GM12875 (cell line): ENCODE results near the gene NOX5.

Experiments
- H3K4me3 ChIP-seq: one replicate; pipeline ENCODE4 v1.5.1; 2011; ENCODE audit warnings: low read depth, low read length, control low read depth
- CTCF ChIP-seq: IDR thresholded peaks from 2 replicates; pipeline ENCODE4 v1.5.1; 2011; ENCODE audit warnings: low read depth, mild to moderate bottlenecking, control low read depth, inconsistent platforms, low read length, moderate library complexity, borderline replicate concordance; ENCODE audit not compliant: insufficient read depth

Gene NOX5

DNA sequence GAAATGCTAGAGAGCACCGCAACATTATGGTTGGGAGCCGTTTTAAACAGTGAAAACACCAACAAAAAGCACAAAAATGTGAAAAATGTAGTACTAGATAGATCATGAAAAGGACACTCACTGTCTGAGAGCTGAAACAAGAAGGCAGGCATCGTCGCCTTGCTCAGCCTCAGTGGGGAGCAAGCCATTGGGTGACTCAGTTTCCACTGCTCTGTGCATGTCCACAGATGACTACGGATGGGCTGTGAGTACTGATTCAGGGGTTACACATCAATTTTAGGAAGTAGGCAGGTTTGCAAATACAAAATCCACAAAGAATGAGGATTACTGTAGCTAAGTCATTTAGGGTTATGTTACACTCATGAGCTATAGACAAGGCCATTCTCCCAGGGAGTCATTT, 10.8 kb downstream of the NOX5 start:
- H3K4me3 ChIP-seq = no peak overlapping the region
- TF ChIP-seq CTCF = no peak

DNA sequence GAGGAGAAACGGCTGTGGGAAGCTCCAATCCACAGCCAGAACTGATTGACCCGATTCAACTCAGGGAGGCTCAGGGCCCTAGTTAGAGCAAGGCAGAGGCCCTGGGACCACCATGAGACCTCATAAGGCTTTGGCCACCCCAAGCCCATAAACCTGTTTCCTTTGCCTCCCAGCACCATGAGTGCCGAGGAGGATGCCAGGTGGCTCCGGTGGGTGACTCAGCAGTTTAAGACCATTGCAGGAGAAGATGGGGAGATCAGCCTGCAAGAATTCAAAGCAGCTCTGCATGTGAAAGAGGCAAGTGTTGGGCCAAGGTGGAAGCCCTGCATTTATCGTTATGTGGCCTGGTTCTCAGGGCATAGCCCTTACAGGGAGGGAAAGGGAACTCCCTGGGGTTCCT, 11.9 kb downstream of the NOX5 start:
- TF ChIP-seq CTCF = no peak

DNA sequence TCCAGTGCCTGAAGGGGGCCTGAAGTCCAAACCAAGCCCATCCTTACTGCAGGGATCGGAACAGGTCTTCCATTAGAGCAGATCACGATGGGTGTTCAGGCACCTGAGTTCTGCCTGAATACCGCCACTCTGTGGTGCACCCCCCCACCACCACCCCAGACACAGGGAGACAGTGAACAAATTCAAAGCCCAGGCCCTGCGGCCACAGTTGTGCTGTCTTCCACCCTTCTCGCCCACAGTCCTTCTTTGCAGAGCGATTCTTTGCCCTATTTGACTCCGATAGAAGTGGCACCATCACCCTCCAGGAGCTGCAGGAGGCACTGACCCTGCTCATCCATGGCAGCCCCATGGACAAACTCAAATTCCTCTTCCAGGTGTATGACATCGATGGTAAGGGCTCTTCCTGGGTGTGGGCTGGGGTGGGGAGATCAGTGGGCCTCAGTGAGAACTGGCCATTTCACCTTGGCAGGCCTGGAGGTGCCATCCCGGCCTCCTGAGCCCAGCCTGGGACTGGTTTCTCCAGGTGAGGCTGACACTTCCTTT, 13.6 kb downstream of the NOX5 start:
- no peak overlapping the region for H3K4me3 ChIP-seq
- no peak for TF ChIP-seq CTCF

More for the DNA sequence above, 11.9 kb downstream of the NOX5 start:
- H3K4me3 ChIP-seq = no peak overlapping the region

DNA sequence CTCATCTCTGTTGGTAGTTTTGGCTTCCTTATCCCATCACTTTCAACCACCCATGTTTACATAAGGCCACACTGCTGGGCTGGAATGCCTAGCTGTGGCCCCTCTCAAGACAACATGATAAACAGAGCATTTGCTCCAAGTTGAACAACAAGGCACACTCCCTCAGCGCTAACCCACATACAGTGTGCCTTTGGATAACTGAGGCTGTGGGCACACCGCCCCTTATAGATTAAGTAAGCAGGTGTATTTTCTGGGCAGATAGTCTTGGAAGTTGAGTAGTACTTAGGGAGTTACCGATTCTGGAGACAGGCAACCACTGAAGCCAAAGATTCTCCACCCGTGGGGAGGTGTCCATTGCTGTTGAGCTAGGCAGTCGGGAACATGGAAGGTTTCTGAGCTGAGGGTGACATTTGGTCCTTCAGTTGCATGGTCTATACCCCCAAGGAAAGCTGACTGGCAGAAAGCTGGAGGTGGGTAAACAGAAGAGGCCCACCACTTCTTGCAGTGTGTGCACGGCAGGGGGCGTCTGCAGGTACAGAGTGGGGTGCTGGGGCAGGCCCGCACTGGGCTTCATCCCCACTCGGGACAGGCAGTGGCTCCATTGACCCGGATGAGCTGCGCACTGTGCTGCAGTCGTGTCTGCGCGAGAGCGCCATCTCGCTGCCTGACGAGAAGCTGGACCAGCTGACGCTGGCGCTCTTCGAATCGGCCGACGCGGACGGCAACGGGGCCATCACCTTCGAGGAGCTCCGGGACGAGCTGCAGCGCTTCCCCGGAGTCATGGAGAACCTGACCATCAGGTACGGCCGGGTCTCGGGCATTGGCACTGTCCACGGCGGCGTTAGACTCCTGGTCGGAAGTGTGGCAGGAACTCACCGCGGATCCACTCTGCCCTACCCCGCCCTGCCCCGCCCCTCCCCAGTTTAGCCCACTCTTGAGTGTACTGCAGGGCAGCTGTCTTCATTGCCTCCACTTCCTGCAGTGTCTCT, 16.8 kb downstream of the NOX5 start:
- H3K4me3 ChIP-seq = no peak overlapping the region
- peak; percentile 23; the same call in 1 of the 2 replicates for TF ChIP-seq CTCF

- H3K4me3 ChIP-seq = no peak overlapping the region
- TF ChIP-seq CTCF = no peak
These were observed 17.5 kb downstream of the NOX5 start for GRCh38 chr15:69032031-69032430.

- no peak overlapping the region for H3K4me3 ChIP-seq
- TF ChIP-seq CTCF = no peak
These were observed 18.3 kb downstream of the NOX5 start for GRCh38 chr15:69032703-69033373.
